ENCODE results near the gene SLAMF9. TPM values are rescaled to one million over a fixed set of nuclear protein-coding genes. Genes with fewer than 3 reads are reported as not detected.
"Not testable (repeated sequence)": the region's sequence is repeated elsewhere in the genome, so short reads cannot be mapped to it uniquely, and the experiment has no call there.

The SLAMF9 gene
- total and polyA plus RNA-seq, 8 donors: not detected

DNA sequence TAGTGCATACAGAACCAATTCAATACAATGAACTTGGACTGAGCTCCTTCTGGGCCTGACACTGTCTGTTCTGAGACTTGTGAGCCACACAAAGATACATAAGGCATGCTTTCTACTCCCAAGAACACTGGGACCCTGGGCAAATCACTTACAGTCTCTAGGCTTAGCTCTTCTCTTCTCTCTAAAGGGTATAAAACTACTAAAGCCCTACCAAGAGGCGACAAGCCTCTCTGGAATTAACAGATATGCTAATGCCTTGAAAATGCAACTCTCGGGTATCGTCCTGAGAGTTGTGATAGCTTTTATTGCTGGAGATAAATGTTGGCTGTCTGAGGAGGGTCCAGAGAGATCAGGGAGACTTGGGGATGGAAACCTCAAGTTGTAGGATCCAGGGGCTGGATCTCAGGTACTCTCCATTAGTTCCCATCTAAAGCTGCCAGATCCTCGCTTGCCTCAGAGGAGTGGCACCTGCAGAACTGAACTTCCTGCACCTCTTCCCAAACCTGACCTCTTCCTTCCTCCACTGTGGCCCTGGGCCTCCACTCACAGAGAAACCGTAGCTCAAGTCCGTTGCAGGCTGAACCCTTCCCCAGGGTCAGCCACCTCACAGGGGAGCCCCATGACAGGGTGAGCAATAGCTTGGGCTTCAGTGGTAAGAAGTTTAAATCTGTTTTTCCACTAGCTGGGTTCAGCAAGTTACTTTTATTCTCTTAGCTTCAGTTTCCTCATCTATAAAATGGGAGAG lies 42.5 kb downstream of the SLAMF9 start:
- Histone ChIP-seq H3K36me3 (no peaks in the 10 kb centered on the region), H3K4me1 (peaks cover 20 to 60% (median 24%) of the 10 kb centered on the region in 3 donors), H3K4me3 (no peak overlapping the region), H3K9me3 (no peaks in the 10 kb centered on the region), H3K27ac (peak overlapping the region; percentile 55 to 85 (median 72)), H3K27me3 (no peaks in the 10 kb centered on the region)
- intact Hi-C loops (cut with DNase I): no loop called here
- DNase-seq: no peak
- FAIRE-seq: no peak
- no peak for ATAC-seq
- WGBS, 2 donors: 79 to 83% methylated on average over 6 of the region's 6 CpGs
- TF ChIP-seq, protein P1, sequence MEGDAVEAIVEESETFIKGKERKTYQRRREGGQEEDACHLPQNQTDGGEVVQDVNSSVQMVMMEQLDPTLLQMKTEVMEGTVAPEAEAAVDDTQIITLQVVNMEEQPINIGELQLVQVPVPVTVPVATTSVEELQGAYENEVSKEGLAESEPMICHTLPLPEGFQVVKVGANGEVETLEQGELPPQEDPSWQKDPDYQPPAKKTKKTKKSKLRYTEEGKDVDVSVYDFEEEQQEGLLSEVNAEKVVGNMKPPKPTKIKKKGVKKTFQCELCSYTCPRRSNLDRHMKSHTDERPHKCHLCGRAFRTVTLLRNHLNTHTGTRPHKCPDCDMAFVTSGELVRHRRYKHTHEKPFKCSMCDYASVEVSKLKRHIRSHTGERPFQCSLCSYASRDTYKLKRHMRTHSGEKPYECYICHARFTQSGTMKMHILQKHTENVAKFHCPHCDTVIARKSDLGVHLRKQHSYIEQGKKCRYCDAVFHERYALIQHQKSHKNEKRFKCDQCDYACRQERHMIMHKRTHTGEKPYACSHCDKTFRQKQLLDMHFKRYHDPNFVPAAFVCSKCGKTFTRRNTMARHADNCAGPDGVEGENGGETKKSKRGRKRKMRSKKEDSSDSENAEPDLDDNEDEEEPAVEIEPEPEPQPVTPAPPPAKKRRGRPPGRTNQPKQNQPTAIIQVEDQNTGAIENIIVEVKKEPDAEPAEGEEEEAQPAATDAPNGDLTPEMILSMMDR (IDR thresholded peaks at IDR 0.05): no peak

DNA sequence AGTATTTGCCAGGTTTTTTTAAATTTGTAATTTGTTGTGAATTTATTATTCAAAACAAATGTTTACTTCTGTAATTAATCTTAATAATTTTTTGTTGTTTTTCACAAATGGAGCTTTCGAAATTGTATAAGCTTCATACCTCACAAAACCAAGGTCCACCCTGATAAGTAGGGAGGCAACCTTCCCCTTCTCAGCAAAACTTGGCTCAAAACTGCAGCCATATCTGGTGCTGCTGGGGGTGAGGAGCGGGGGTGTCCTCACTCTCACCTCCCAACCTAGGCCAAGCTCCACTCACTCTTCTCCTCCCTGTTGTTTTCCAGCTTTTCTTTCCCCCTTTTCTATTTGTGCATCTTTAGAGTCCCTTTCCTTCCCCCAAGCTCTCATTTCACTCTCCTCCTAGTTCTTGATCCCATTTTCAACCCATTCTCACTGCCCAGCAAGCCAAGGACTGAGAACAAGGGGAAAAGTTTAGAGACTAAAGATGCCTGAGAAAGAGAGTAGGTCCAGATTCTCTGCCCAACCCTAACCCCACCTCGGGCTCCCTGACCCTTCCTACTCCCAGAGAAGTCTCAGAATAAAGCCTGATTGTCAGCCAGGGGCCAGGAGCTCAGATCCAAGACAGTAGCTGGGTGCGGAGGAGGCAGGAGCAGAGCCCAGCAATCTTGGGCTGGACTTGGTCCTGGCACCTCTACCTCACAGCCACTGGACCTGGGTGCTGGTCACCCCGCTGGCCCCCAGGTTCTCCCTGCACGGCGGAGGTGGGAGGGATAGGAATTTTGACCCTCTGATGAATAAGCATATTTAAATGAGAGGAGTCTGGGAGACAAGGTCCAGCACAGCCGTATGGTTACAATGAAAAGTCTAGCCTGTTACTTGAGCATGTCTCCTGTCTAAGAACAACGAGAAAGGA lies 45.8 kb downstream of the SLAMF9 start:
- Histone ChIP-seq H3K9me3 (no peaks in the 10 kb centered on the region), H3K4me3 (no peak overlapping the region), H3K36me3 (no peaks in the 10 kb centered on the region), H3K27me3 (no peaks in the 10 kb centered on the region), H3K4me1 (peaks cover 12 to 40% (median 13%) of the 10 kb centered on the region in 3 donors), H3K27ac (no peak overlapping the region)
- FAIRE-seq (no peak), DNase-seq (no peak), ATAC-seq (no peak)
- TF ChIP-seq, protein P1 (IDR thresholded peaks at IDR 0.05): no peak
- intact Hi-C loops (cut with DNase I): no loop called here
- 62 to 68% methylated on average over 9 of the region's 9 CpGs for WGBS, 2 donors

DNA sequence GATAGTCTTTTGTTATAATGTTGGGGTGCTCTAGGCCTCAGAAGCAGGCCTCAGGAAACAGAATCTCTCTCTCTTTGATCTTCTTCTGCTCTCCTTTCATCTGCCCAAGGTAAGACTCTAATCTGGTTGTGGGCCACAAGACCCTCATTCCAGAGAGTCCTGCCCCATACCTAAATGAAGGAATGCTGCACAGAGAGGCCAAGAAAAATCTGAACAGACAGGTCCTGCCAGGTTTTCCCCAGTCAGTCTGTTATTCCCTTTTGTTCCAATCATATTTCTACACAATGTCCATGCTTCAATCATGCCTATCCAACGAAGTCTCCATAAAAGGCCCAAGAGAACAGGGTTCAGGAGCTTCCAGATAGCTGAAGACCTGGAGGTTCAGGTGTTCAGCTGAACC lies 47.1 kb downstream of the SLAMF9 start:
- H3K36me3 ChIP-seq: no peaks in the 10 kb centered on the region
- H3K4me3 ChIP-seq: no peak overlapping the region
- no peaks in the 10 kb centered on the region for H3K9me3 ChIP-seq
- ATAC-seq (no peak), DNase-seq (no peak), FAIRE-seq (no peak)
- intact Hi-C loops (cut with DNase I): no loop called here
- peaks cover 10 to 34% (median 13%) of the 10 kb centered on the region in 3 donors for H3K4me1 ChIP-seq
- H3K27me3 ChIP-seq: no peaks in the 10 kb centered on the region
- no peak overlapping the region for H3K27ac ChIP-seq
- TF ChIP-seq, protein P1 (IDR thresholded peaks at IDR 0.05): no peak
- 26 to 44% methylated on average over 1 of the region's 1 CpG for WGBS, 2 donors

DNA sequence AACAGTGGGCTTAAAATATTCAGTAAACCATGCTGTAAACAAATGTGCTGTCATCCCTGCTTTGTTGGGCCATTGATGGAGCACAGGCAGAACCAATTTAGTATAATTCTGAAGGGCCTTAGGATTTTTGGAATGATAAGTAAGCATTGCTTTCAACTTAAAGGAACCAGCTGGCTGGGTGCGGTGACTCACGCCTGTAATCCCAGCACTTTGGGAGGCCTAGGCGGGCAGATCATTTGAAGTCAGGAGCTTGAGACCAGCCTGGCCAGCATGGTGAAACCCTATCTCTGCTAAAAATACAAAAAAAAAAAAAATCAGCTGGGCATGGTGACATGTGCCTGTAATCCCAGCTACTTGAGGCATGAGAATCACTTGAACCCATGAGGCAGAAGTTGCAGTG lies 50.0 kb downstream of the SLAMF9 start:
- H3K27ac ChIP-seq; intact Hi-C loops (cut with DNase I); H3K27me3 ChIP-seq; ATAC-seq; H3K4me3 ChIP-seq; FAIRE-seq; H3K36me3 ChIP-seq; H3K9me3 ChIP-seq; DNase-seq: not testable (repeated sequence)
- H3K4me1 ChIP-seq: peaks cover 5 to 20% (median 11%) of the 10 kb centered on the region in 3 donors
- WGBS, 2 donors: 65 to 89% methylated on average over 3 of the region's 3 CpGs

DNA sequence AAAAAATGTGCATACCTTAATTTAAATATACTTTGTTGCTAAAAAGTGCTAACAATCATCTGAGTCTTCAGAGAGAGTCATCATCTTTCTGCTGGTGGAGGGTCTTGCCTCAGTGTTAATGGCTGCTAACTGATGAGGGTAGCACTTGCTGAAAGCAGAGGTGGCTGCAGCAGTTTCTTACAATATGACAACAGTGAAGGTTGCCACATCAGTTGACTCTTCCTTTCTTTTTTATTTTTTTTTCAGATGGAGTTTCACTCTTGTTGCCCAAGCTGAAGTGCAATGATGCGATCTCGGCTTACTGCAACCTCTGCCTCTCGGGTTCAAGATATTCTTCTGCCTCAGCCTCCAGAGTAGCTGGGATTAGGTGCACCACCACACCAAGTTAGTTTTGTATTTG lies 51.5 kb downstream of the SLAMF9 start:
- no peak for FAIRE-seq

More for the DNA sequence above, 51.5 kb downstream of the SLAMF9 start:
- no peak overlapping the region for H3K4me3 ChIP-seq
- H3K9me3 ChIP-seq: no peaks in the 10 kb centered on the region
- no peak overlapping the region for H3K27ac ChIP-seq
- DNase-seq: no peak
- TF ChIP-seq, protein P1 (IDR thresholded peaks at IDR 0.05): no peak
- H3K27me3 ChIP-seq: no peaks in the 10 kb centered on the region
- intact Hi-C loops (cut with DNase I): no loop called here
- no peak for ATAC-seq
- 95 to 97% methylated on average over 3 of the region's 3 CpGs for WGBS, 2 donors
- no peaks in the 10 kb centered on the region for H3K36me3 ChIP-seq
- peaks cover 5 to 20% (median 11%) of the 10 kb centered on the region in 3 donors for H3K4me1 ChIP-seq

Other genes starting within 250 kb of the SLAMF9 start
- gene CRP, start 239.6 kb downstream of the SLAMF9 start, total RNA-seq: 100 to 1,000 TPM in 1 of 6 donors, 10 to 100 TPM in 3, 1 to 10 TPM in 2; 1.3 to 148 (median 13.3) TPM
- gene CRP, start 239.6 kb downstream of the SLAMF9 start, polyA plus RNA-seq: 10 to 100 TPM in 1 of 2 donors, 1 to 10 TPM in 1; 7.9 to 33.6 TPM
- gene DUSP23, start 173.3 kb downstream of the SLAMF9 start, total RNA-seq: 10 to 100 TPM; 13.9 to 38.4 (median 20.2) TPM
- gene DUSP23, start 173.3 kb downstream of the SLAMF9 start, polyA plus RNA-seq: 10 to 100 TPM; 53.6 to 77.9 TPM
- gene FCRL6, start 151.9 kb downstream of the SLAMF9 start, total RNA-seq: under 1 TPM in 4 of 6 donors, not detected in 2; 0.29 to 0.67 (median 0.34) TPM
- gene FCRL6, start 151.9 kb downstream of the SLAMF9 start, polyA plus RNA-seq: under 1 TPM in 1 of 2 donors, not detected in 1; 0.19 TPM
- 1 to 10 TPM in 3 of 6 donors, under 1 TPM in 2, not detected in 1; 0.38 to 8.8 (median 1.7) TPM for gene SLAMF8, start 127.4 kb downstream of the SLAMF9 start, total RNA-seq
- gene SLAMF8, start 127.4 kb downstream of the SLAMF9 start, polyA plus RNA-seq: under 1 TPM; 0.45 to 0.46 TPM
- gene VSIG8, start 91.6 kb downstream of the SLAMF9 start, total RNA-seq: not detected
- under 1 TPM; 0.16 to 0.27 TPM for gene VSIG8, start 91.6 kb downstream of the SLAMF9 start, polyA plus RNA-seq
- under 1 TPM in 4 of 6 donors, not detected in 2; 0.16 to 0.54 (median 0.31) TPM for gene CFAP45, start 54.1 kb downstream of the SLAMF9 start, total RNA-seq
- 1 to 10 TPM in 1 of 2 donors, under 1 TPM in 1; 0.80 to 1.5 TPM for gene CFAP45, start 54.1 kb downstream of the SLAMF9 start, polyA plus RNA-seq
- gene TAGLN2, start 28.7 kb downstream of the SLAMF9 start, total RNA-seq: 100 to 1,000 TPM in 4 of 6 donors, 10 to 100 TPM in 2; 93.2 to 242 (median 117) TPM
- gene TAGLN2, start 28.7 kb downstream of the SLAMF9 start, polyA plus RNA-seq: 100 to 1,000 TPM; 198 to 200 TPM
- gene IGSF9, start 8.6 kb downstream of the SLAMF9 start, total RNA-seq: 1 to 10 TPM in 5 of 6 donors, under 1 TPM in 1; 0.83 to 4.3 (median 1.5) TPM
- 1 to 10 TPM; 3.0 to 5.4 TPM for gene IGSF9, start 8.6 kb downstream of the SLAMF9 start, polyA plus RNA-seq
- gene PIGM, start 77.8 kb upstream of the SLAMF9 start, total RNA-seq: 1 to 10 TPM; 4.0 to 7.6 (median 5.2) TPM
- 1 to 10 TPM; 2.7 to 4.2 TPM for gene PIGM, start 77.8 kb upstream of the SLAMF9 start, polyA plus RNA-seq
- gene KCNJ10, start 115.9 kb upstream of the SLAMF9 start, total RNA-seq: under 1 TPM in 2 of 6 donors, not detected in 4; 0.08 to 0.09 TPM
- under 1 TPM in 1 of 2 donors, not detected in 1; 0.05 TPM for gene KCNJ10, start 115.9 kb upstream of the SLAMF9 start, polyA plus RNA-seq
- gene KCNJ9, start 127.3 kb upstream of the SLAMF9 start, total RNA-seq: not detected
- gene KCNJ9, start 127.3 kb upstream of the SLAMF9 start, polyA plus RNA-seq: under 1 TPM; 0.02 to 0.04 TPM
- gene IGSF8, start 144.4 kb upstream of the SLAMF9 start, total RNA-seq: 10 to 100 TPM; 12.9 to 24.5 (median 16.5) TPM
- 10 to 100 TPM; 24.7 TPM for gene IGSF8, start 144.4 kb upstream of the SLAMF9 start, polyA plus RNA-seq
- gene ATP1A2, start 161.5 kb upstream of the SLAMF9 start, total RNA-seq: 1 to 10 TPM in 1 of 6 donors, under 1 TPM in 5; 0.34 to 2.7 (median 0.45) TPM
- gene ATP1A2, start 161.5 kb upstream of the SLAMF9 start, polyA plus RNA-seq: 1 to 10 TPM in 1 of 2 donors, under 1 TPM in 1; 0.89 to 1.6 TPM
- gene ATP1A4, start 197.4 kb upstream of the SLAMF9 start, total RNA-seq: not detected
- not detected for gene ATP1A4, start 197.4 kb upstream of the SLAMF9 start, polyA plus RNA-seq
- not detected for gene CASQ1, start 236.3 kb upstream of the SLAMF9 start, total RNA-seq
- under 1 TPM in 1 of 2 donors, not detected in 1; 0.14 TPM for gene CASQ1, start 236.3 kb upstream of the SLAMF9 start, polyA plus RNA-seq

Measured in pancreas (tissue), 10 donors.